Measurements from ENCODE around the gene MESP1. TPM values are rescaled to one million over a fixed set of nuclear protein-coding genes. Genes with fewer than 3 reads are reported as not detected.

Gene MESP1
- total and polyA plus RNA-seq, 2 of the 13 experiments (the other 11 are each of a cell fraction or from before 2014, with no cell fraction given): not detected

- TF ChIP-seq ZNF414 (CRISPR knock-in tag; IDR thresholded peaks at IDR 0.05) (no peak), RFX3 (CRISPR knock-in tag; IDR thresholded peaks at IDR 0.05) (no peak), SCMH1 (CRISPR knock-in tag; IDR thresholded peaks at IDR 0.05; ENCODE audit: borderline replicate concordance) (no peak), ZFX (CRISPR knock-in tag; IDR thresholded peaks at IDR 0.05; ENCODE audit: low read depth) (peak; percentile 65), ZNF761 (CRISPR knock-in tag; conservative IDR thresholded peaks at IDR 0.05) (peak; percentile 90; the same call in 1 of the 2 replicates), CAMTA2 (CRISPR knock-in tag; IDR thresholded peaks at IDR 0.05; ENCODE audit: borderline replicate concordance) (peak; percentile 96), RFXANK (CRISPR knock-in tag; IDR thresholded peaks at IDR 0.05) (no peak), NKX3-1 (CRISPR knock-in tag; IDR thresholded peaks at IDR 0.05) (peak; percentile 80; the same call in 1 of the 2 replicates), MED1 (CRISPR knock-in tag; IDR thresholded peaks at IDR 0.05) (no peak), ZNF597 (CRISPR knock-in tag; IDR thresholded peaks at IDR 0.05) (no peak), ELF1 (CRISPR knock-in tag; IDR thresholded peaks at IDR 0.05) (no peak), SOX13 (IDR thresholded peaks at IDR 0.05) (no peak), SOX13 (CRISPR knock-in tag; conservative IDR thresholded peaks at IDR 0.05 in 1 of 2, IDR thresholded peaks at IDR 0.05 in 1 of 2) (no peak; a peak in 1 of 4 replicates), CCDC6 (CRISPR knock-in tag; IDR thresholded peaks at IDR 0.05) (peak; percentile 82; the same call in 1 of the 2 replicates), ZNF605 (CRISPR knock-in tag; IDR thresholded peaks at IDR 0.05) (no peak; the same call in 1 of the 2 replicates), FOSL2 (CRISPR knock-in tag; IDR thresholded peaks at IDR 0.05) (no peak)
- TF ChIP-seq, protein P1, sequence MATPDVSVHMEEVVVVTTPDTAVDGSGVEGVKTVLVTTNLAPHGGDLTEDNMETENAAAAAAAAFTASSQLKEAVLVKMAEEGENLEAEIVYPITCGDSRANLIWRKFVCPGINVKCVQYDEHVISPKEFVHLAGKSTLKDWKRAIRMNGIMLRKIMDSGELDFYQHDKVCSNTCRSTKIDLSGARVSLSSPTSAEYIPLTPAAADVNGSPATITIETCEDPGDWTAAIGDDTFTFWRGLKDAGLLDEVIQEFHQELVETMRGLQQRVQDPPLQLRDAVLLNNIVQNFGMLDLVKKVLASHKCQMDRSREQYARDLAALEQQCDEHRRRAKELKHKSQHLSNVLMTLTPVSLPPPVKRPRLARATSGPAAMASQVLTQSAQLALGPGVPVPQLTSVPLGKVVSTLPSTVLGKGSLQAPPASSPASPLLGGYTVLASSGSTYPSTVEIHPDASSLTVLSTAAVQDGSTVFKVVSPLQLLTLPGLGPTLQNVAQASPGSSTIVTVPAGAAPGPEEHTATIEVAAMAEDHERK (CRISPR knock-in tag; IDR thresholded peaks at IDR 0.05; ENCODE audit: low read depth): peak; percentile 51; the same call in 1 of the 2 replicates
- TF ChIP-seq, protein P2, sequence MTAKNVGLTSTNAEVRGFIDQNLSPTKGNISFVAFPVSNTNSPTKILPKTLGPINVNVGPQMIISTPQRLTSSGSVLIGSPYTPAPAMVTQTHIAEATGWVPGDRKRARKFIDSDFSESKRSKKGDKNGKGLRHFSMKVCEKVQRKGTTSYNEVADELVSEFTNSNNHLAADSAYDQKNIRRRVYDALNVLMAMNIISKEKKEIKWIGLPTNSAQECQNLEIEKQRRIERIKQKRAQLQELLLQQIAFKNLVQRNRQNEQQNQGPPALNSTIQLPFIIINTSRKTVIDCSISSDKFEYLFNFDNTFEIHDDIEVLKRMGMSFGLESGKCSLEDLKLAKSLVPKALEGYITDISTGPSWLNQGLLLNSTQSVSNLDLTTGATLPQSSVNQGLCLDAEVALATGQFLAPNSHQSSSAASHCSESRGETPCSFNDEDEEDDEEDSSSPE (CRISPR knock-in tag; IDR thresholded peaks at IDR 0.05): peak; percentile 96
- TF ChIP-seq, protein P3, sequence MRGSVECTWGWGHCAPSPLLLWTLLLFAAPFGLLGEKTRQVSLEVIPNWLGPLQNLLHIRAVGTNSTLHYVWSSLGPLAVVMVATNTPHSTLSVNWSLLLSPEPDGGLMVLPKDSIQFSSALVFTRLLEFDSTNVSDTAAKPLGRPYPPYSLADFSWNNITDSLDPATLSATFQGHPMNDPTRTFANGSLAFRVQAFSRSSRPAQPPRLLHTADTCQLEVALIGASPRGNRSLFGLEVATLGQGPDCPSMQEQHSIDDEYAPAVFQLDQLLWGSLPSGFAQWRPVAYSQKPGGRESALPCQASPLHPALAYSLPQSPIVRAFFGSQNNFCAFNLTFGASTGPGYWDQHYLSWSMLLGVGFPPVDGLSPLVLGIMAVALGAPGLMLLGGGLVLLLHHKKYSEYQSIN (CRISPR knock-in tag; IDR thresholded peaks at IDR 0.05; ENCODE audit: borderline replicate concordance): no peak
- TF ChIP-seq, protein P4, sequence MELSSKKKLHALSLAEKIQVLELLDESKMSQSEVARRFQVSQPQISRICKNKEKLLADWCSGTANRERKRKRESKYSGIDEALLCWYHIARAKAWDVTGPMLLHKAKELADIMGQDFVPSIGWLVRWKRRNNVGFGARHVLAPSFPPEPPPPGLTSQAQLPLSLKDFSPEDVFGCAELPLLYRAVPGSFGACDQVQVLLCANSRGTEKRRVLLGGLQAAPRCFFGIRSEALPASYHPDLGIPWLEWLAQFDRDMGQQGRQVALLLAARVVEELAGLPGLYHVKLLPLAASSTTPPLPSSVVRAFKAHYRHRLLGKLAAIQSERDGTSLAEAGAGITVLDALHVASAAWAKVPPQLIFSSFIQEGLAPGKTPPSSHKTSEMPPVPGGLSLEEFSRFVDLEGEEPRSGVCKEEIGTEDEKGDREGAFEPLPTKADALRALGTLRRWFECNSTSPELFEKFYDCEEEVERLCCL (CRISPR knock-in tag; IDR thresholded peaks at IDR 0.05; ENCODE audit: borderline replicate concordance): no peak
Measured at GRCh38 chr15:89776274-89777072, 25.4 kb upstream of the MESP1 start, which contains the start of gene MESP2 (continued).

Data from HepG2 (cell line).